ENCODE measurements around the gene HDAC2. TPM values are rescaled to one million over a fixed set of nuclear protein-coding genes. Genes with fewer than 3 reads are reported as not detected.

The HDAC2 gene
- total and polyA plus RNA-seq, 2 of the 13 experiments (the other 11 are each of a cell fraction or from before 2014, with no cell fraction given): 99.6 to 114 TPM

DNA sequence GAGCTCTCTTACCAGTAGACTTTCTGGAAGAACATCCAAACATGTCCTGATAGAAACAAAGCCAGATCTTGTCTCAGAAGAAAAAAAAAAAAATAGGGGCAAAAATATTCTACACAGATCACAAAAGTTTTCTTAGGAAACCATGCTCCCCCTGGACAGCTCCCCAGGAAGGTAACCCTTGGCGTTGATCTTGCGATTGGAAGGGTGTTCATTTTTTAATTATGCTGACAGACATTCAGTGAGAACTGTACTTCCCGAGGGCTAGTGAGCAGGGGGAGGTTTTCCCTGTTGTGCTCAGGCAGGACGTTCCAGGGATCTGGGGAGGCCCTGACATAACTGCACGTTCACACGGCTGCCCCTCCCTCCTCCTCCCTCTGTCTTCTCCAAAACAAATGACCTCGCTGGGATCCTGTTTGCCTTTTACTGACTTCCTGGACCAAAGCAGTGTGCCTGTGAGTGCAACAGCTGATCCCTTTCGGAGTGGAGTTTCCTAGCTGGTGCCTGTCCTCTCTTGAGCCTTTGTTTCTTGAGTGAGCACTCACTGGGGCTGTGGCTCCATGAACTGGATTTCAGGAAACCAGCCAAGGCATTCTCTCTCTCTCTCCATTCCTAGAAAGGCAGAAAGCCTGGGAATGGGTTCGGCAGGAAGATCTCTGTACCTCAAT is 67.2 kb downstream of the HDAC2 start (continued):
- TF ChIP-seq, protein P1, sequence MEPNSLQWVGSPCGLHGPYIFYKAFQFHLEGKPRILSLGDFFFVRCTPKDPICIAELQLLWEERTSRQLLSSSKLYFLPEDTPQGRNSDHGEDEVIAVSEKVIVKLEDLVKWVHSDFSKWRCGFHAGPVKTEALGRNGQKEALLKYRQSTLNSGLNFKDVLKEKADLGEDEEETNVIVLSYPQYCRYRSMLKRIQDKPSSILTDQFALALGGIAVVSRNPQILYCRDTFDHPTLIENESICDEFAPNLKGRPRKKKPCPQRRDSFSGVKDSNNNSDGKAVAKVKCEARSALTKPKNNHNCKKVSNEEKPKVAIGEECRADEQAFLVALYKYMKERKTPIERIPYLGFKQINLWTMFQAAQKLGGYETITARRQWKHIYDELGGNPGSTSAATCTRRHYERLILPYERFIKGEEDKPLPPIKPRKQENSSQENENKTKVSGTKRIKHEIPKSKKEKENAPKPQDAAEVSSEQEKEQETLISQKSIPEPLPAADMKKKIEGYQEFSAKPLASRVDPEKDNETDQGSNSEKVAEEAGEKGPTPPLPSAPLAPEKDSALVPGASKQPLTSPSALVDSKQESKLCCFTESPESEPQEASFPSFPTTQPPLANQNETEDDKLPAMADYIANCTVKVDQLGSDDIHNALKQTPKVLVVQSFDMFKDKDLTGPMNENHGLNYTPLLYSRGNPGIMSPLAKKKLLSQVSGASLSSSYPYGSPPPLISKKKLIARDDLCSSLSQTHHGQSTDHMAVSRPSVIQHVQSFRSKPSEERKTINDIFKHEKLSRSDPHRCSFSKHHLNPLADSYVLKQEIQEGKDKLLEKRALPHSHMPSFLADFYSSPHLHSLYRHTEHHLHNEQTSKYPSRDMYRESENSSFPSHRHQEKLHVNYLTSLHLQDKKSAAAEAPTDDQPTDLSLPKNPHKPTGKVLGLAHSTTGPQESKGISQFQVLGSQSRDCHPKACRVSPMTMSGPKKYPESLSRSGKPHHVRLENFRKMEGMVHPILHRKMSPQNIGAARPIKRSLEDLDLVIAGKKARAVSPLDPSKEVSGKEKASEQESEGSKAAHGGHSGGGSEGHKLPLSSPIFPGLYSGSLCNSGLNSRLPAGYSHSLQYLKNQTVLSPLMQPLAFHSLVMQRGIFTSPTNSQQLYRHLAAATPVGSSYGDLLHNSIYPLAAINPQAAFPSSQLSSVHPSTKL (CRISPR knock-in tag; IDR thresholded peaks at IDR 0.05): peak; percentile 58
- TF ChIP-seq JUNB (CRISPR knock-in tag; IDR thresholded peaks at IDR 0.05; ENCODE audit: borderline replicate concordance) (no peak), ETV5 (CRISPR knock-in tag; IDR thresholded peaks at IDR 0.05; ENCODE audit: borderline replicate concordance) (peak; percentile 31; the same call in 1 of the 2 replicates), SNAPC2 (CRISPR knock-in tag; IDR thresholded peaks at IDR 0.05) (no peak), ELF1 (CRISPR knock-in tag; IDR thresholded peaks at IDR 0.05) (0 out of 2 replicates have a peak, but pooled peaks have one; percentile 29), LCORL (IDR thresholded peaks at IDR 0.05) (no peak), LCORL (CRISPR knock-in tag; IDR thresholded peaks at IDR 0.05) (0 out of 2 replicates have a peak, but pooled peaks have one; percentile 55), ZNF761 (CRISPR knock-in tag; conservative IDR thresholded peaks at IDR 0.05) (no peak), ZNF292 (CRISPR knock-in tag; IDR thresholded peaks at IDR 0.05; ENCODE audit: borderline replicate concordance, low read depth) (0 out of 2 replicates have a peak, but pooled peaks have one; percentile 43), ELF3 (CRISPR knock-in tag; IDR thresholded peaks at IDR 0.05) (peak; percentile 68; the same call in 1 of the 2 replicates), ZNF24 (IDR thresholded peaks at IDR 0.05) (no peak), SMAD1 (CRISPR knock-in tag; IDR thresholded peaks at IDR 0.05; ENCODE audit: borderline replicate concordance, low read depth) (no peak), SOX13 (IDR thresholded peaks at IDR 0.05) (no peak), SOX13 (CRISPR knock-in tag; conservative IDR thresholded peaks at IDR 0.05 in 1 of 2, IDR thresholded peaks at IDR 0.05 in 1 of 2) (0 out of 4 replicates have a peak, but pooled peaks of 1 of the 2 experiments have one; percentile 8), ZNF263 (CRISPR knock-in tag; IDR thresholded peaks at IDR 0.05) (0 out of 2 replicates have a peak, but pooled peaks have one; percentile 35), ZNF615 (CRISPR knock-in tag; IDR thresholded peaks at IDR 0.05; ENCODE audit: borderline replicate concordance) (no peak), EEA1 (CRISPR knock-in tag; IDR thresholded peaks at IDR 0.05; ENCODE audit: borderline replicate concordance) (no peak)
- TF ChIP-seq, protein P2, sequence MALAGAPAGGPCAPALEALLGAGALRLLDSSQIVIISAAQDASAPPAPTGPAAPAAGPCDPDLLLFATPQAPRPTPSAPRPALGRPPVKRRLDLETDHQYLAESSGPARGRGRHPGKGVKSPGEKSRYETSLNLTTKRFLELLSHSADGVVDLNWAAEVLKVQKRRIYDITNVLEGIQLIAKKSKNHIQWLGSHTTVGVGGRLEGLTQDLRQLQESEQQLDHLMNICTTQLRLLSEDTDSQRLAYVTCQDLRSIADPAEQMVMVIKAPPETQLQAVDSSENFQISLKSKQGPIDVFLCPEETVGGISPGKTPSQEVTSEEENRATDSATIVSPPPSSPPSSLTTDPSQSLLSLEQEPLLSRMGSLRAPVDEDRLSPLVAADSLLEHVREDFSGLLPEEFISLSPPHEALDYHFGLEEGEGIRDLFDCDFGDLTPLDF (CRISPR knock-in tag; IDR thresholded peaks at IDR 0.05): no peak
- TF ChIP-seq, protein P3, sequence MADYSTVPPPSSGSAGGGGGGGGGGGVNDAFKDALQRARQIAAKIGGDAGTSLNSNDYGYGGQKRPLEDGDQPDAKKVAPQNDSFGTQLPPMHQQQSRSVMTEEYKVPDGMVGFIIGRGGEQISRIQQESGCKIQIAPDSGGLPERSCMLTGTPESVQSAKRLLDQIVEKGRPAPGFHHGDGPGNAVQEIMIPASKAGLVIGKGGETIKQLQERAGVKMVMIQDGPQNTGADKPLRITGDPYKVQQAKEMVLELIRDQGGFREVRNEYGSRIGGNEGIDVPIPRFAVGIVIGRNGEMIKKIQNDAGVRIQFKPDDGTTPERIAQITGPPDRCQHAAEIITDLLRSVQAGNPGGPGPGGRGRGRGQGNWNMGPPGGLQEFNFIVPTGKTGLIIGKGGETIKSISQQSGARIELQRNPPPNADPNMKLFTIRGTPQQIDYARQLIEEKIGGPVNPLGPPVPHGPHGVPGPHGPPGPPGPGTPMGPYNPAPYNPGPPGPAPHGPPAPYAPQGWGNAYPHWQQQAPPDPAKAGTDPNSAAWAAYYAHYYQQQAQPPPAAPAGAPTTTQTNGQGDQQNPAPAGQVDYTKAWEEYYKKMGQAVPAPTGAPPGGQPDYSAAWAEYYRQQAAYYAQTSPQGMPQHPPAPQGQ (CRISPR knock-in tag; IDR thresholded peaks at IDR 0.05; ENCODE audit: borderline replicate concordance): no peak
- TF ChIP-seq, protein P4, sequence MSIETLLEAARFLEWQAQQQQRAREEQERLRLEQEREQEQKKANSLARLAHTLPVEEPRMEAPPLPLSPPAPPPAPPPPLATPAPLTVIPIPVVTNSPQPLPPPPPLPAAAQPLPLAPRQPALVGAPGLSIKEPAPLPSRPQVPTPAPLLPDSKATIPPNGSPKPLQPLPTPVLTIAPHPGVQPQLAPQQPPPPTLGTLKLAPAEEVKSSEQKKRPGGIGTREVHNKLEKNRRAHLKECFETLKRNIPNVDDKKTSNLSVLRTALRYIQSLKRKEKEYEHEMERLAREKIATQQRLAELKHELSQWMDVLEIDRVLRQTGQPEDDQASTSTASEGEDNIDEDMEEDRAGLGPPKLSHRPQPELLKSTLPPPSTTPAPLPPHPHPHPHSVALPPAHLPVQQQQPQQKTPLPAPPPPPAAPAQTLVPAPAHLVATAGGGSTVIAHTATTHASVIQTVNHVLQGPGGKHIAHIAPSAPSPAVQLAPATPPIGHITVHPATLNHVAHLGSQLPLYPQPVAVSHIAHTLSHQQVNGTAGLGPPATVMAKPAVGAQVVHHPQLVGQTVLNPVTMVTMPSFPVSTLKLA (IDR thresholded peaks at IDR 0.05): no peak
